Fibroblast of skin of back (primary cell): ENCODE measurements around the gene PRKCZ.

Source experiments
- DNase-seq: peaks from one replicate; pipeline ENCODE4 v3.0.0-alpha.2; 2013

PRKCZ gene

GRCh38 chr1:2231532-2232254 is 181.5 kb downstream of the PRKCZ start:
- peak; percentile 90 for DNase-seq

GRCh38 chr1:2232255-2232915 is 182.2 kb downstream of the PRKCZ start:
- DNase-seq: no peak

- DNase-seq: no peak
Measured at GRCh38 chr1:2232916-2233438, 182.8 kb downstream of the PRKCZ start.

GRCh38 chr1:2233468-2233867 is 183.3 kb downstream of the PRKCZ start:
- no peak for DNase-seq

GRCh38 chr1:2233997-2234761 is 184.0 kb downstream of the PRKCZ start:
- peak; percentile 83 for DNase-seq

- DNase-seq: no peak
Measured at GRCh38 chr1:2234762-2235113, 184.5 kb downstream of the PRKCZ start.
